Measurements from ENCODE around the gene IDI1.

The IDI1 gene

GRCh38 chr10:1036341-1036791 lies 12.6 kb downstream of the IDI1 start:
- TF ChIP-seq, protein P1, sequence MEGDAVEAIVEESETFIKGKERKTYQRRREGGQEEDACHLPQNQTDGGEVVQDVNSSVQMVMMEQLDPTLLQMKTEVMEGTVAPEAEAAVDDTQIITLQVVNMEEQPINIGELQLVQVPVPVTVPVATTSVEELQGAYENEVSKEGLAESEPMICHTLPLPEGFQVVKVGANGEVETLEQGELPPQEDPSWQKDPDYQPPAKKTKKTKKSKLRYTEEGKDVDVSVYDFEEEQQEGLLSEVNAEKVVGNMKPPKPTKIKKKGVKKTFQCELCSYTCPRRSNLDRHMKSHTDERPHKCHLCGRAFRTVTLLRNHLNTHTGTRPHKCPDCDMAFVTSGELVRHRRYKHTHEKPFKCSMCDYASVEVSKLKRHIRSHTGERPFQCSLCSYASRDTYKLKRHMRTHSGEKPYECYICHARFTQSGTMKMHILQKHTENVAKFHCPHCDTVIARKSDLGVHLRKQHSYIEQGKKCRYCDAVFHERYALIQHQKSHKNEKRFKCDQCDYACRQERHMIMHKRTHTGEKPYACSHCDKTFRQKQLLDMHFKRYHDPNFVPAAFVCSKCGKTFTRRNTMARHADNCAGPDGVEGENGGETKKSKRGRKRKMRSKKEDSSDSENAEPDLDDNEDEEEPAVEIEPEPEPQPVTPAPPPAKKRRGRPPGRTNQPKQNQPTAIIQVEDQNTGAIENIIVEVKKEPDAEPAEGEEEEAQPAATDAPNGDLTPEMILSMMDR (IDR thresholded peaks at IDR 0.05; ENCODE audit: control insufficient read depth, extremely low read depth, insufficient read depth), result no peak
- DNase-seq (ENCODE audit: low read depth), result no peak
- H3K4me3 ChIP-seq (ENCODE audit: low read depth, low read length), result no peak overlapping the region

DNA sequence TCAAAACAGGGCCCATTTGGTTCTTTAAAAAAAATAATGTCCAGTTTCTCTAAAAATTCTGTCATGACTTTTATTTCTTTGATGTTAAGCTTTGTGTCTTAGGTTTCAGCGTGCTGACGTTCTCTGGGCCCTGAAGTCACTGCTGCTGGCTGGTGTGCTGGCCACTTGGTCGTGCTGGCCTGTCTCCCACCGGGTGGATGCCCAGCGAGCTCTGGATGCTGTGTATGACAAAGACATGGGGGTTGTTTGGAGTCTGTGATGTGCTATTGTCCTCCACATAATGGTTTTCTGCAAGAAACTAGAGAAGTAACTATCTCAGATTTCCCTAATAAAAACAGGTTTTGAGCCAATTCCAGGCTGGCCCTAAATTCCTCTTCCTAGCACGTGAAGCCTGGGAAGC lies 13.7 kb downstream of the IDI1 start:
- H3K4me3 ChIP-seq (ENCODE audit: low read depth, low read length), result no peak overlapping the region
- DNase-seq (ENCODE audit: low read depth), result no peak
- TF ChIP-seq, protein P1 (IDR thresholded peaks at IDR 0.05; ENCODE audit: control insufficient read depth, extremely low read depth, insufficient read depth), result no peak

- TF ChIP-seq, protein P1 (IDR thresholded peaks at IDR 0.05; ENCODE audit: control insufficient read depth, extremely low read depth, insufficient read depth), result no peak
- DNase-seq (ENCODE audit: low read depth), result peak; percentile 72
- H3K4me3 ChIP-seq (ENCODE audit: low read depth, low read length), result no peak overlapping the region
Measured at GRCh38 chr10:1034758-1035157, 14.2 kb downstream of the IDI1 start.

GRCh38 chr10:1033601-1034000 lies 15.3 kb downstream of the IDI1 start:
- TF ChIP-seq, protein P1 (IDR thresholded peaks at IDR 0.05; ENCODE audit: control insufficient read depth, extremely low read depth, insufficient read depth), result no peak
- no peak for DNase-seq (ENCODE audit: low read depth)
- H3K4me3 ChIP-seq (ENCODE audit: low read depth, low read length), result no peak overlapping the region

DNA sequence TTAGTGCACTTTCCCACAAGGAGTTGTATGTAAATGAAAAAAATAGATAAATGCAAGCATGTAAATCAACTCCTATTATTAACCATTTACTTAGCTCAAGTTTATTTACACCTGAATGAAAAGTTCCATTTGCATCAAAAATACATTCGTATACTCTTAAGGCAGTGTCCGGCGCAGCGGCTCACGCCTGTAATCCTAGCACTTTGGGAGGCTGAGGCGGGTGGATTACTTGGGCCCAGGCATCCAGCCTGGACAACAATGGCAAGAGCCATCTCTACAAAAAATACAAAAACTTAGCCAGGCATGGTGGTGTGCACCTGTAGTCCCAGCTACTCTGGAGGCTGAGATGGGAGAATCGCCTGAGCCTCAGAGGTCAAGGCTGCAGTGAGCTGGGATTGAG lies 19.1 kb downstream of the IDI1 start:
- DNase-seq (ENCODE audit: low read depth), result no peak
- H3K4me3 ChIP-seq (ENCODE audit: low read depth, low read length), result no peak overlapping the region
- TF ChIP-seq, protein P1 (IDR thresholded peaks at IDR 0.05; ENCODE audit: control insufficient read depth, extremely low read depth, insufficient read depth), result no peak

DNA sequence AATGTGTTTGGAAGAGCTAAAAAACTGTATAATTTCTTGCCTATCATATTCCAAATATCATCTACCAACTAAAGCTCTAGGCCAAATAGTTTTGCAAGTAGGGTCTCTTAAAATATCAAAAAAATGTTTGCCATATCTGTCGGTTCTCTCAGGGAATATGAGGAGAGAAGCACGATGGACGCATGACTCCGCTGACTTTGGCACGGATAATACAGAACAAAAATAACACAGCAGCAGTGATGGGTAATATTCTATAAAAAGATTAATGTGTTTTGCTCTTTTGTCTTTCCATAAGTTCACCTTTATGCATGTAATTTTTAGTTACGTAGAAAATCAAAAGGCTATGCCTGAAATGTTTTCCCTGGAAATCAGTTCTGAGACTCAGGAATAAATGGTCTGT lies 22.3 kb downstream of the IDI1 start:
- no peak for DNase-seq (ENCODE audit: low read depth)
- TF ChIP-seq, protein P1 (IDR thresholded peaks at IDR 0.05; ENCODE audit: control insufficient read depth, extremely low read depth, insufficient read depth), result no peak
- no peak overlapping the region for H3K4me3 ChIP-seq (ENCODE audit: low read depth, low read length)

GRCh38 chr10:1025683-1026082 lies 23.2 kb downstream of the IDI1 start, which contains the start of gene IDI2:
Gene IDI2, minus strand, starts transcription at chr10:1025859. Its CDS starts 1,136 bp downstream, at chr10:1024723.
- no peak within 1 kb of the TSS for H3K4me3 ChIP-seq (ENCODE audit: low read depth, low read length)
- DNase-seq (ENCODE audit: low read depth), result no peak
- TF ChIP-seq, protein P1 (IDR thresholded peaks at IDR 0.05; ENCODE audit: control insufficient read depth, extremely low read depth, insufficient read depth), result no peak
